HG03571 (cell line): ENCODE measurements around the gene PIP5K1A.
"Not testable (repeated sequence)": the region's sequence is repeated elsewhere in the genome, so short reads cannot be mapped to it uniquely, and the experiment has no call there.

ENCODE experiments used
- ATAC-seq: cut with Tn5 transposase; IDR thresholded peaks from one replicate; pipeline ENCODE4 v1.9.1; 2021; ENCODE audit not compliant: unreplicated experiment

PIP5K1A gene, protein sequence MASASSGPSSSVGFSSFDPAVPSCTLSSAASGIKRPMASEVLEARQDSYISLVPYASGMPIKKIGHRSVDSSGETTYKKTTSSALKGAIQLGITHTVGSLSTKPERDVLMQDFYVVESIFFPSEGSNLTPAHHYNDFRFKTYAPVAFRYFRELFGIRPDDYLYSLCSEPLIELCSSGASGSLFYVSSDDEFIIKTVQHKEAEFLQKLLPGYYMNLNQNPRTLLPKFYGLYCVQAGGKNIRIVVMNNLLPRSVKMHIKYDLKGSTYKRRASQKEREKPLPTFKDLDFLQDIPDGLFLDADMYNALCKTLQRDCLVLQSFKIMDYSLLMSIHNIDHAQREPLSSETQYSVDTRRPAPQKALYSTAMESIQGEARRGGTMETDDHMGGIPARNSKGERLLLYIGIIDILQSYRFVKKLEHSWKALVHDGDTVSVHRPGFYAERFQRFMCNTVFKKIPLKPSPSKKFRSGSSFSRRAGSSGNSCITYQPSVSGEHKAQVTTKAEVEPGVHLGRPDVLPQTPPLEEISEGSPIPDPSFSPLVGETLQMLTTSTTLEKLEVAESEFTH

DNA sequence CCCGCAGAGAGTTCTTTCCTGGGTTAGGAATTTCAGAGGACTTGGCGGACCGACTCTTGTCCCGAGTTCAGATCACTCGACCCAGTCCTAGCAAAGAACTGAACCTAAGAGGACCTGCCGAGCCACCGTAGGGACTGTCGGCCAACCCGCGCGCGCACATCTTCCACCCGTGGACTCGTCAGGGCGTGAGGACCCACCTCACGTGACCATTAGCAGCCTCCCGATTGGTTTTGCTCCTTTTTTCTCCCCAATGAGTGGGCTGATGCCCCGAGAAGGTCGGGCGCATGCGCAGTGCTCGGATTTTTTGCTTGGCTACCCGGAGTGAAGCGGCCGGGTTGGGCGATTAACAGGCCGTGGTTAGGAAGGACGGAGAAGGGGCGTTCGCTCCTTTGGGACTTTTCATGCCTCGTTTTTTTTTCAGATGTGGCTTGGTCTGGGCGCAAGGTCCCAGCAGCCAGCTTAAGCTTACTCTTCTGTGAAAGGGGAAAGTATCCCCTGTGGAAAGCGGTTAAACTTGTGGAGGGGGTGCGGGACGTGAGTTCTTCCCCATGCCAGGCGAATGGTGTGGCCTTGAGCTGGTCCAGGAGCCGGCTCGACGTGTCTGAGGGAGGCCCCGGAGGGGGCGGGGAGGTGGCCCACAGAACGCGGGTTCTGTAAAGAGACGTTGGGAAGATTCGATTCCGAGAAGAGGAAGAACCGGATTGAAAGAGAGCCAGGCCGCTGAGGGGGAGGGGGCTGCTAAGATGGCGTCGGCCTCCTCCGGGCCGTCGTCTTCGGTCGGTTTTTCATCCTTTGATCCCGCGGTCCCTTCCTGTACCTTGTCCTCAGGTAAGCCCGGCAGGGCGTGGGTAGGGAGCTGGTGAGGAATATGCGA lies at the start of gene PIP5K1A:
Gene PIP5K1A (plus strand): TSS at position 299 of the 874 bp plus-strand sequence. CDS start 445 bp downstream, at position 744.
- ATAC-seq = peak; percentile 75

DNA sequence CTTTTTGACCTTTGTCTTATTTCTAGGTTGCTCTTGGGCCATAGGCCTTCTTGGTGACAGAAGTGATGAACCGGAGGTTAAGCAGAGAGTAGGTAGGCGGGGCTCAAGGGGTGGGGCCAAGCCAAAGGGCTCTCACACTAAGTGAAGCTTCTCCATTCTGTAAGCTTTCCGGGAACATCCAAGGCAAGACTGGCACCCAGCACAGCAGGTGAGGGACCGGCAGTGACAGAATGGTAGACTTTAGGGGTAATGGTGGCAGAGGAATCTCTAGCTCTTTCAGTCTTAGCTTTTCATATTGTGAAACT lies 41.9 kb upstream of the PIP5K1A start, which contains the start of gene TNFAIP8L2:
Gene TNFAIP8L2 (plus strand): TSS at position 135 of the 305 bp plus-strand sequence. CDS start 2,049 bp downstream, outside the sequence.
- ATAC-seq = no peak

DNA sequence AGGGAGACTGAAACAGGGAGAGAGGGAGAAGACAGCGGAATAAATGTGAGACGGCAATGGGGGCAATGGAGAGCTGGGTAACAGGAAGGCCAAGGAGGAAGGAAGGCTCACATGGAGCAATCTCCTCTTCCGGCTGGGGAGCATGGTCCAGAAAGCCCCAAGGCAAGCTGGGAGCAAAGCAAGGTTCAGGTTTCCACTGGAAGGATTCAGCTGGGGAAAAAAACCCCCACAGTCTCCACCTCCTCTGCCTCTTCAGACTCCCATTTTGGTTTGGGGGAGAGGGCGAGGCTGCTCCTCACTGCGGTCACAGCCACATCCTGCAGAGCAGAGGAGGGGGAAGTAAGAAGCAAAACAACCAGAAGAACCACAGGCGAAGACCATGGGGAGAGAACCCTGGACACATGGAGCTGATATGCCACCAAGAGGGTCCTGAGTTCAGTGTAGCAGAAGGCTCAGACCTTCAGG lies 41.3 kb upstream of the PIP5K1A start:
- peak; percentile 40 for ATAC-seq

DNA sequence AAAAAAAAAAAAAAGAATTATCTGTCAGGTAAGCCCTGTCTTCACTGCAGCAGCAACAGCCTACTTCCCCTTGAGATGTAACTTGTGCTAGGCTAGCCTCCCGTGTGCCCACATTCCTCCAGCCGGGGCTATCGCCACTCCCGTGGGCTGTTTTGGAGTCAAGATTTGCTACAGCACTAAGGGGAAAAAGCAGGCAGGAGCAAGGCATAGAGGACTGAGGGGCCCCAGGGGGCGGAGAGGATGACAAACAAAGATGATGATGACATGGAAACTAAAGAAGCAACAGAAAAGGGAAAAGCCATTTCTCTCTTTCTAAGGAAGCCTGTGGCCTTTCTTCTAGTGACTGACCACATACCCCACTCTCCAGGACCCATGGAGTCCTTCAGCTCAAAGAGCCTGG lies 40.0 kb upstream of the PIP5K1A start:
- no peak for ATAC-seq

DNA sequence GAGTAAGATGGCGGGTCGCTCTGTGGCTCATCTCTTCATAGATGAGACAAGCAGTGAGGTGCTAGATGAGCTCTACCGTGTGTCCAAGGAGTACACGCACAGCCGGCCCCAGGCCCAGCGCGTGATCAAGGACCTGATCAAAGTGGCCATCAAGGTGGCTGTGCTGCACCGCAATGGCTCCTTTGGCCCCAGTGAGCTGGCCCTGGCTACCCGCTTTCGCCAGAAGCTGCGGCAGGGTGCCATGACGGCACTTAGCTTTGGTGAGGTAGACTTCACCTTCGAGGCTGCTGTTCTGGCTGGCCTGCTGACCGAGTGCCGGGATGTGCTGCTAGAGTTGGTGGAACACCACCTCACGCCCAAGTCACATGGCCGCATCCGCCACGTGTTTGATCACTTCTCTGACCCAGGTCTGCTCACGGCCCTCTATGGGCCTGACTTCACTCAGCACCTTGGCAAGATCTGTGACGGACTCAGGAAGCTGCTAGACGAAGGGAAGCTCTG lies 39.6 kb upstream of the PIP5K1A start:
- ATAC-seq = no peak

DNA sequence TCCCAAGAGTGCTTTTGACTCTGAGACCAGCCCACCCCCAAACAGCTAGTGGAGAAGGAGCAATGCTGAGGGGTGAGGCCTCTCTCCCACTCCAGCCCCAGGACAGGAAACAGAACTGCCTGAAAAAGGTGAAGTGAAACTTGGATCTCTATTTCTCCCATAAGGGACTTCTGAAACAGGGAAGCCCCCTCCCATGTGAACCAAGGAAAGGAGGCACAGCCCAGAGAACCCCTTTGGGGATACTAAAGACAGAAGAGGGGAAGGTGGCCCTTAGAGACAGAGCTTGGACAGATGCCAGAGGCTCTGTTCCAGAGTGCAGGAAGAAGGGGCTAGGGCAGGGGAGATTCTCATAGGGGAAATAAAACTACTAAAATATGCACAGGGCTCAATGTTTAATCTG lies 39.0 kb upstream of the PIP5K1A start:
- ATAC-seq = no peak

DNA sequence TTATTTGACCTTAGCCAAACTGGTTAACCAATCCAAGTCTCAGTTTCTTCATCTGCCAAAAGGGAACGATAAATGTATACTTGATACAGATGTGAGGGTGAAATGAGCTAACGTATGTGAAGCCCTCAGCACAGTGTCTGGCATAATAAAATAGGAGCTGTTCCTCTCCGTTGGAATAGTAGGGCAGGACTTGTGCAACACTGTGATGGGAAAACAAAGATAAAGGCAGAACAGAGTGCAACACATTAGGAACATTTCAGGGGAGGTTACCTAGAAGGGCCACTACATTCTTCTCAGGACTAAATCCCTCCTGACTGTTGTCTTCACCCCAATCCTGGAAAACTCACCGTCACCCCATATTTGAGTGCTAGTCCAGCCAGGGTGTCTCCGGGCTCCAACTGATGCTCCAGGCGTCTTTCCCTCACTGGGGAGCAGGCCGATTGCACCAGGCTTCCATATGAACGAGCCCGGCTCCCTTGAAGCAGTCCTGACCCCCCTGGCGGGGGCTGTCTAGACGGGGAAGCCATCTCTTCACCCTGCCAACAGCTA lies 33.5 kb upstream of the PIP5K1A start:
- ATAC-seq = no peak

DNA sequence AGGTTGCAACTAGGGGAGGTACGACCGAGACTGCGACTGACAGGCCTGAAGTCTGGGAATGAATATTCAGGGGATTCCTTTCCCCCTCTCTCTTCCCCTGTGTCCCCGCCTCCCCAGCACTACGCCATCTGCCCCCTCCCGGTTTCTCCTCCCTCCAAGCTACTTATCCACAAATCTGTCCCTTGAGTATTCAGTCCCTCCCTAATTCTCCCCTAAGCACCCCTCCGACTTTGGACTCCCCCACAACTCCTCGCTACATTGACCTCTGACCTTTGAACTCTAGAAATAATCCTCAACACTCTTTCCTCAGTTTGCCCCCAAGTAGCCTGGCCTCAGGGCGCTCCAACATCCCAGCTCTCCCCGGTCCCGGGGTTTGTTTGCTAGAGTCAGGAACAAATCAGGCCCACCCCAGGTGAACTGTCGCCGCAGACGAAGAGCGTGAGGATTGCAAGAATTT lies 33.0 kb upstream of the PIP5K1A start:
- no peak for ATAC-seq

DNA sequence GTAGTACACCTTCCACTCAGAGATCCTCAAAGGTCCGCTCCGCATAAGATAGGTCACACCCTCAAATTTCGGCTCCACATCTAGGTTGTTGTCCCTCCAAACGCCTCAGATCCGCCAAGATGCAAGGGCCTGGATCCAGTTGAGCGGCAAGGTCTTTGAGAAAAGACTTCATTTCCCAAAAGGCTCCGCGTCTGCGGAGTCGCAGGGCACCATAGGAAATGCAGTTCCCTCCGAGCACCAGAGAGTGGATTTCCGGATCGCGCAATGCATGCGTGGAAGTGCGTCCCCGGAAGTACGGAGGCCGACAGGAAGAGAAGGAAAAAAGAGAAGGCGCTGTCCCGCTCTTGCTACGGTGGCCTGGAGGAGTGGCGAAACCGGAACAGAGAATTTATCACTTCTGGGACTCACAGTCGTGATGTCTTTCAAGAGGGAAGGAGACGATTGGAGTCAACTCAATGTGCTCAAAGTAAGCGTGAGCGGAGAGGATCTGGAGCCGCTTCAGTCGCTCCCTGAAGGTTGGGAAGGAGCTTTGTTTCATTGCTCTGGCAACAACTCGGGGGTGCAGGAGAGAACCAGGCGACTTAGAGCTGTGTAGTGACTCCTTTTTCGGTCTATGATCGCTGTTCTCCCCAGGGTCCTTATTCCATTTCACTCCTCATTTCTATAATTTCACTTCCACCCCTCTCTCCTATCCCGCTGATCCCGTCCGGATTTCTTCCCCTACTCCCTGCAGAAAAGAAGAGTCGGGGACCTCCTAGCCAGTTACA lies 32.4 kb upstream of the PIP5K1A start, which contains the start of the genes LYSMD1 and SCNM1:
Gene LYSMD1 (minus strand): TSS at position 165 of the 767 bp plus-strand sequence. CDS start 644 bp downstream, outside the sequence.
Gene SCNM1 (plus strand): TSS at position 407 of the 767 bp plus-strand sequence. CDS start 9 bp downstream, at position 416.
- peak; percentile 86 for ATAC-seq

DNA sequence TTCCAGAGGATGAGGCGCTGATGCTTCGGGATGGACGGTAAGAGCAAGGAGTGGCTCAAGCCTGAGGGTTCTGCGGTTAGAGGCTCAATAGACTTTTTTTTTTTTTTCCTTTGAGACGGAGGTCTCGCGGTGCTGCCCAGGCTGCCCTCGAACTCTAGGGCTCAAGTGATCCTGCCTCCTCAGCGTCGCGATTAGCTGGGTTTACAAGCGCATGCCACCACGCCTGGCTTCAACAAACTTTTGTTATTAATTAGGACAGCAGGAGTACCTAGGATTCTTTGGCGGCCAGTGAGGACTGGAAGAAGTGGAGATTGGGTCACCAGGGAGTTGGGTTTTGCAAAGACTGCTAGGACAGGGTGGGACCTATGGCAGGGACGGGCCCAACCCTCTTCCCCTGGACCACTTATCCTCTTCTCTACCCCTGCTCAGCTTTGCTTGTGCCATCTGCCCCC lies 31.8 kb upstream of the PIP5K1A start:
- no peak for ATAC-seq

DNA sequence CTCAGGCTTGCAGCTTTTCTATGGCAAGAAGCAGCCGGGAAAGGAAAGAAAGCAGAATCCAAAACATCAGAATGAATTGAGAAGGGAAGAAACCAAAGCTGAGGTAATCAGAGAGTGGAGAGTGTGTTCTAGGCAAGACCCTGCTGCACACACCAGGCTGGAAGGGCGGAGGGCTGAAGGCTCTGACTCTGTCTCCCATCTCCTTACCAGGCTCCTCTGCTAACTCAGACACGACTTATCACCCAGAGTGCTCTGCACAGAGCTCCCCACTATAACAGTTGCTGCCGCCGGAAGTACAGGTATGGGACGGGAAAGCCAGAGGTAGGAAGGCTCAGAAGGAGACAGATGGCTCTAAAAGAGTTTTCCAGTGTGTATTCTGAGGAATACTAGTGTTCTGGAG lies 31.2 kb upstream of the PIP5K1A start:
- ATAC-seq = no peak

DNA sequence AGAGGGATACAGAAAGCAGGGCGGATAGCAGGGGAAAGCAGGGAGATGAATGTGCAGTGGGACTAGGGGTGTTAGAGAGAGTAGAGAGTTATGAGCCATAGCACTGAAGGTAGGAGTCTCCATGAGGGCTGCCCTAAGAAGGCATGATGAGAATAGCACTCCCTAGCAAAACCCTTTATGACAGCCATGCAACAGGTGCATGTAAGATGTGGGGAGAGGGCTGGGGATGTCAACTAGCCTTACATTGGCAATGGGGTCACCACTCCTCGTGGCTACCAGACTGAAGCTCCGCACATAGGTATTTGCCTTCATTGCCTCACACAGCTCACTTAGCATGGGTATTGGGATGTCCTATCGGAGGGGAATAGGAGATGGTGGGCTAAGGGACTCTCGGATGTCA lies 27.2 kb upstream of the PIP5K1A start:
- no peak for ATAC-seq

DNA sequence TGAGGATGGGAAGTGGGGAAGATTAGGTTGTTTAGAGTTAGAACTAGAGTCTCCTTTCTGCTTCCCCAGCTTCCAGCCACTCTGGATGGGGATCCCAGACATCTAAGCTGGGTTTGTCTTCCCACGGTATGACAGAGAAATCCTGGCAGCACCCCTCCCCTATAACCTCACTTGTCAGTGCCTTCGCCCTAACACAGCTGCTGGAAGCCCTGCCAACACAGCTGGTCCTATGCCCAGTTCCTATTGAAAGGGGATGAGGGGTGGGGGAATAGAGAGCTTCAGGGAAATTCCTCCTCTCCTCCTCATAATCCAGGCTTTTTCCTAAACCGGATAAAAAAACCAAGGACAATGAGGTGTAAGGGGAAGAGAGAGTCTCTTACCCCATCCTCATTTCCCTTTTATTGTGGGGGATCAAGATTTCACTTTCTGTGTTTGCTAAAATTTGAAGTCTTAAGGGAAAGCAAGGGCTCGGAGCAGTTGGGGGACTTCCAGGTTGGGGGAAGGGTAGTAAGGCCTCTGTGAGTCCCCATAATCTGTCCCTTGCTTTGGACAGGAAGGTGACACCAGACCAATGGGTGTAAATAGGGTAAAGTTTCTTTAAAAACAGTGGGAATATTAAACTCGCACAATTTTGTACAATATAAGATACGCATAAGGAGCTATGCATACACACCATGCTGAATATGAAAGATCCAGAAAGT lies 23.2 kb upstream of the PIP5K1A start:
- no peak for ATAC-seq

DNA sequence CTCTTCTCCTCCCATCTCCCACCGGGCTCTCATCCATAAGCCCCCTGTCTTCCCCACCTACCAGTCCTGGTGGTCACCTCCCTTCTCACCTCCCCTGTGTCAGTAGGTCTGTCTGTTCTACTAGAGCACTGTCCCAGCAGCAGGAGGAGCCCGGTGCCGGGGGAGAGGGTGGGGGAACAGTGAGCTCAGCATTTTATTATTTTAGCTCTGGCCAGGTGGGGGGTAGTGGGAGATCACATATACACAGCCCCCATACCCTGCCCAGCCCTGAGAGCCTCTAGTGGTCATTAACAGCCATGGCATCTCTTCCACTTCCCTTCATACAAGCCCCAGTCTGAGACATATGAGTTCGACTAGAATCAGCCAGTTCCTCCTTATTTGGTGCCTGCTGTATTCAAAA lies 22.5 kb upstream of the PIP5K1A start, which contains the start of gene TMOD4:
Gene TMOD4 (minus strand): TSS at position 119 of the 400 bp plus-strand sequence. CDS start 1,106 bp downstream, outside the sequence.
- ATAC-seq = no peak

DNA sequence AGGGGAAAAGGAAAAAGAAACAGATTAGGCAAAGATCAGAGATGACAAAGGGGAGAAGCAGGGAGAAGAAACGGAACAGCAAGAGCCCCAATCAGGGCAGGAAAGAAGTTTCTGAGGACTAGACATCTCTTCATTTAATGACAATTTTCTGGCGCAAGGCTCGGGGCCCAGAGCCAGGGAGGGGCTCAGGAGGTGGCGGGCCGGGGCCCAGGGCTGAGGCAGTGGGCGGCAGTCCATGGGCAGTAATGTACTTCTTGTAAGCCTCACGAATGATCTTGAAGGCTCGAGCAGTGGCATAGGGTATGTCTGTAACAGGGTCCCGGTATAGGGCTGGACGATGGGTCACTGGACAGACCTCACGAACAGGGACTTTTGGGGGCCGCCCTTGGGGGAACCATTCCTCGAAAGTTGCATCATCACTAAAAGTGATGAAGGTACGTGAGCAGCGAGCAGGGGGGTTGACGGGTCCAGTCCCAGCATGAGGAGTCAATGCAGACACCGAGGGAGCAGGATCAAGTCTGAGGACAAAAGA lies 21.8 kb upstream of the PIP5K1A start:
- ATAC-seq = no peak

DNA sequence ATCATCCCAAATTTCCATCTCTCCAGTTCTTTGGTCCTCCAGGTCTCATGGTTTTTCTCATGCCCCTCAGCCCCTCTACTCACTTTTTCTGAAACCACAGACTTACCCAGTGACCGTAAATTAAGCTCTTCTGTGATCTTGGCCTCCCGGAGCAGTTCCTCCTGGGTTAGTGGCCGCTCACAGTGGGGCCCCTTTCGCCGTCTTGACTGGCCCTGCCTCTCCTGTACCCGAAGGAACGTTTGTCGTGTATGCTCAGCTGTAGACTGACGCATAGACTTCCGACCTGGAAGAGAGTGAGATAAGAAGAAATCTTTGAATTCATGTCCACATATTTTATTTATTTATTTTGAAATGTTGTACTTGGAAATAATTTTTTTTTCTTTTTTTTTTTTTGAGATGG lies 14.1 kb upstream of the PIP5K1A start:
- no peak for ATAC-seq

DNA sequence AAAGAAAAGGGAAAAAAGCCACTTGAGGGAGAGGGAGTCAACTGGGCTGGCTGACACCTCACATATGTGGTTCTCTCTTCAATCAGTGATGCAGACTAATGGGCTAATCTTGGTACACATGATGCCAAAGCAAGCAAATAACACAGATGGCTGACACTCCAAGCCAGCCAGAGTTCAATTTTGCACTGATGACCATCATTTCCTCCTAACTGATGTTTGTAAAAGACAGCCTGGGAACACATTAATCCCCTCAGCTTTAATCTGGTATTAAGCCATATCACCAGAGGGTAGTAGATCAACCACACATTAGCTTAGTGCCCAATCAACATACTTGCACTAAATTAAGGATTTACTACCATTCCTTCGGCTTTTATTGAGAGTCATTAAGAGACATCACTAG lies 11.1 kb upstream of the PIP5K1A start:
- ATAC-seq = no peak

DNA sequence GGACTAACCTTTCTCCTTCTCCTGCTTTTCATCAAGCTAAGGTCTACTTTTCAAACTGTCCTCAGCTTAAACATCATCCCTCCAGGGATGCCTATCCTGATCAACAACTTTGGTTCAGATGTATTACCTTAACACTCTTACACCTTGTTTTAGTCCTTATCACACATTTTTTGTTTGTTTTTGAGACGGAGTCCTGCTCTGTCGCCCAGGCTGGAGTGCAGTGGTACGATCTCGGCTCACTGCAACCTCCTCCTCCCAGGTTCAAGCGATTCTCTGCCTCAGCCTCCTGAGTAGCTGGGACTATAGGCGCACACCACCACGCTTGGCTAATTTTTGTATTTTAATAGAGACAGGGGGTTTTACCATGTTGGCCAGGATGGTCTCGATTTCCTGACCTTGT lies 9.7 kb upstream of the PIP5K1A start:
- not testable (repeated sequence) for ATAC-seq
